ENCODE measurements around the gene CASP2. TPM values are rescaled to one million over a fixed set of nuclear protein-coding genes. Genes with fewer than 3 reads are reported as not detected.
A peak's percentile ranks its signal among the peaks of the same experiment; 100 is the strongest.

Gene CASP2
- total and polyA plus RNA-seq, 11 donors: 5.4 to 18.3 (median 11.8) TPM

- no peak for DNase-seq
- H3K9me3 ChIP-seq: no peaks in the 10 kb centered on the region
- no peaks in the 10 kb centered on the region for H3K36me3 ChIP-seq
- 86 to 89% (median 89%) methylated on average over 5 of the region's 5 CpGs for WGBS, 4 donors
- H3K27ac ChIP-seq: no peak overlapping the region
- ATAC-seq: no peak
- H3K4me3 ChIP-seq: no peak overlapping the region
- intact Hi-C loops (cut with DNase I): loop anchor here in 2 of 10 donors (10.0 kb wide), 2 partner anchors 87 to 613 kb away; no protein-coding TSS in a partner anchor
- no peaks in the 10 kb centered on the region for H3K27me3 ChIP-seq
- TF ChIP-seq POLR2A (IDR thresholded peaks at IDR 0.05) (no peak), CTCF (IDR thresholded peaks at IDR 0.05) (no peak)
- peaks cover 0 to 7% (median 0%) of the 10 kb centered on the region in 12 donors for H3K4me1 ChIP-seq
Measured at GRCh38 chr7:143327903-143328302, 39.8 kb downstream of the CASP2 start.

- TF ChIP-seq POLR2A (IDR thresholded peaks at IDR 0.05) (no peak), CTCF (IDR thresholded peaks at IDR 0.05) (no peak)
- H3K27ac ChIP-seq: no peak overlapping the region
- ATAC-seq: no peak
- H3K4me1 ChIP-seq: peaks cover 0 to 7% (median 0%) of the 10 kb centered on the region in 12 donors
- no peak overlapping the region for H3K4me3 ChIP-seq
- no peaks in the 10 kb centered on the region for H3K9me3 ChIP-seq
- WGBS, 4 donors: 90 to 94% (median 91%) methylated on average over 10 of the region's 10 CpGs
- no peaks in the 10 kb centered on the region for H3K27me3 ChIP-seq
- intact Hi-C loops (cut with DNase I): loop anchor here in 2 of 10 donors (10.0 kb wide), 2 partner anchors 85 to 615 kb away; no protein-coding TSS in a partner anchor
- H3K36me3 ChIP-seq: no peaks in the 10 kb centered on the region
- no peak for DNase-seq
Measured at GRCh38 chr7:143329471-143330170, 41.5 kb downstream of the CASP2 start.

- H3K27me3 ChIP-seq: peaks cover 0 to 3% (median 0%) of the 10 kb centered on the region in 9 donors
- 75 to 85% (median 81%) methylated on average over 8 of the region's 8 CpGs for WGBS, 4 donors
- TF ChIP-seq POLR2A (IDR thresholded peaks at IDR 0.05) (no peak), CTCF (IDR thresholded peaks at IDR 0.05) (no peak)
Measured at GRCh38 chr7:143331179-143331801, 43.1 kb downstream of the CASP2 start.

GRCh38 chr7:143334244-143334643 lies 46.1 kb downstream of the CASP2 start:
- Histone ChIP-seq H3K27me3 (peaks cover 0 to 14% (median 0%) of the 10 kb centered on the region in 9 donors), H3K9me3 (no peaks in the 10 kb centered on the region), H3K4me1 (peaks cover 0 to 7% (median 0%) of the 10 kb centered on the region in 12 donors), H3K4me3 (no peak overlapping the region), H3K27ac (no peak overlapping the region), H3K36me3 (no peaks in the 10 kb centered on the region)
- 39 to 58% (median 44%) methylated on average over 1 of the region's 1 CpG for WGBS, 4 donors
- ATAC-seq: no peak
- DNase-seq: no peak
- intact Hi-C loops (cut with DNase I): no loop called here
- TF ChIP-seq CTCF (IDR thresholded peaks at IDR 0.05) (no peak), POLR2A (IDR thresholded peaks at IDR 0.05) (no peak)

More at GRCh38 chr7:143331179-143331801, 43.1 kb downstream of the CASP2 start:
- Histone ChIP-seq H3K27ac (no peak overlapping the region), H3K4me1 (peaks cover 0 to 7% (median 0%) of the 10 kb centered on the region in 12 donors), H3K36me3 (no peaks in the 10 kb centered on the region), H3K4me3 (no peak overlapping the region), H3K9me3 (no peaks in the 10 kb centered on the region)
- ATAC-seq (peak in 1 of 4 donors; percentile 41), DNase-seq (no peak)
- intact Hi-C loops (cut with DNase I): no loop called here

Data from heart left ventricle (tissue), 16 donors.